Stimulated activated CD4-positive, alpha-beta T cell treated with anti-CD3 and anti-CD28 coated beads, Interleukin-15, amount 100 ng/mL, for 48 hours (primary cell): ENCODE results near the gene DDX42.
"Not testable (repeated sequence)": the region's sequence is repeated elsewhere in the genome, so short reads cannot be mapped to it uniquely, and the experiment has no call there.

Experiments
- DNase-seq, 2 donors: peaks; one replicate each; pipeline ENCODE4 v3.0.0-alpha.2; 2020; ENCODE audit warnings: low read depth in 2 of 2

Gene DDX42

GRCh38 chr17:63780928-63781327, 7.0 kb downstream of the DDX42 start:
- DNase-seq, result no peak

- no peak for DNase-seq
Observed at GRCh38 chr17:63783522-63783921, 9.6 kb downstream of the DDX42 start.

DNA sequence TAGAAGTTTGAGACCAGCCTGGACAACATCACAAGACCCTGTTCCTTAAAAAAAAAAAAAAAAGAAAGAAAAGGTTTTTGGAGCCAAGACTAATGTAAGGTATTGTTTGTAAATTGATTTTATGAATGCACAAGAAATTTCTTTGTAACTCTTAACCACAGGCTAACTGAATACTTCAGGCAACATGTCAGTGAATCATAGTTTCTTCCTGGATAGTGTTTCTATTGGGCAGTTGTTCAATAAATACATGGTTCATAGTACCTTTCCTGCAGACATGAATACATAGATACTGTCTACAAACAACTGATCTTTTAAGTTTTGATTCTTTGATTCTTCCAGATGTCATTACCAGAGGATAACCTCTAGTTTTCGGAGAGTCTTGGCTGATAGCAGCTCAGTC, 11.6 kb downstream of the DDX42 start:
- no peak for DNase-seq

- no peak for DNase-seq
Observed at GRCh38 chr17:63786117-63786516, 12.1 kb downstream of the DDX42 start.

GRCh38 chr17:63786971-63787711, 13.2 kb downstream of the DDX42 start:
- DNase-seq, result no peak

GRCh38 chr17:63790057-63790456, 16.1 kb downstream of the DDX42 start:
- DNase-seq, result no peak

DNA sequence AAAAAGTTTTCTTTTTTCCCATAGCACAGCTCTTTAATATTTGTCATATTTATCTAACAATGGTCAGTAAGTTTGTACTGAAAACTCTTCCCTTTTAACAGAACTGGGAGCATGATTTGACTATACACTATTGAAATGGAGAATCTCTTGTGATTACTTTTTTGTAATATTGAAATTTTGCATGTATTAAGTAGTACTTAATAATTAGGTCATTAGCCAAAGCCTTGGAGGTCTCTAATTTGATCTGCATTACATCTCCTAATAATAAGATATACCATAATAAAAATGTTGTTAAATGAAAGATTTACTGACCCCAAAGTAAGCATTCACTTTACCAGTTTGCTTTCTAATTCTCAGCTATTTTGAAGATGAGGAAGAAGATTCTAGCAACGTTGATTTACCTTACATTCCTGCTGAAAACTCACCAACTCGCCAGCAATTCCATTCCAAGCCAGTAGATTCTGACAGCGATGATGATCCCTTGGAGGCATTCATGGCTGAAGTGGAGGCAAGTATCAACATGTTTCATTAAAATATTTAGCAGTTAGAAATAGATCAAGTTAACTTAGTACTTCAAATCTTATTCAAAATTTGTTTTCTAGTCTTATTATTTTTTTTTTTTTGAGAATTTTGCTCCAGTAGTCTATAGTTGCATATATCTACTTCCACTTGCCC, 18.2 kb downstream of the DDX42 start:
- DNase-seq, result no peak

DNA sequence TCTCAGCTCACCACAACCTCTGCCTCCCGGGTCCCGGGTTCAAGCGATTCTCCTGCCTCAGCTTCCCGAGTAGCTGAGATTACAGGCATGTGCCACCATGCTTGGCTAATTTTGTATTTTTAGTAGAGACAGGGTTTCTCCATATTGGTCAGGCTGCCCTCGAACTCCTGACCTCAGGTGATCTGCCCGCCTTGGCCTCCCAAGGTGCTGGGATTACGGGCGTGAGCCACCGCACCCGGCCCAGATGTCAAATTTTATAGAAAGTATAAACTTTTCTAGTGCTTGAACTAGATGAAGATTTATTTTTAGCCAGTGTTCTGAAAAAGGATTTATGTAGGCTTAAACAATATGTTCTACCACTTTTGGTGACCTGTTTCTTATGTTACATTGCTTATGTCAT, 22.4 kb downstream of the DDX42 start:
- DNase-seq, result not testable (repeated sequence)

DNA sequence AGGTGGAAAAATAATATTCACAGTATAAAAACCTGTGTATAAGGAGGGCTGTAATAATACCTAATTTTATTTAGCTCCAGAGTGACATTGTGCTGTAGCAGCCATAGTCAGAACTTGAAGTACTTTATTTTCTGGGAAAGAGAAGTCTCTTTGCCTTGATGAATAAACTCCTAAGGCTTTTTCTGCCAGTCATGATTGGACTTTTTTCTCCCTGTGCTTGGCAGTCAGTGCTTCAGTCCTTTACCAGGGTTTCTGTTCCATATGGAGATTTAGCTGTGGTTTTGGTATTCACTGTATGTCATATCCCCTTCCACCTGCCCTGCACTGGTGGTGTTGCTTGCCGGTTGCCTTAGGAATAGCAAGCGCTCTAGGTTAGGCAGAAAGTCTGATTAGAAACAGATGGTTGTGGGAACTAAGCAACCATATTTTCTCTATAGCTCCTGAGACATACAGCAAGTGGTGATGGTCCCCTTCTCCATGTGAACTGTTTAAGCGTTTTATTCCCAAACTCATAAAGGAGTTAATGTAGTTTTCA, 24.7 kb downstream of the DDX42 start:
- DNase-seq, result no peak

DNA sequence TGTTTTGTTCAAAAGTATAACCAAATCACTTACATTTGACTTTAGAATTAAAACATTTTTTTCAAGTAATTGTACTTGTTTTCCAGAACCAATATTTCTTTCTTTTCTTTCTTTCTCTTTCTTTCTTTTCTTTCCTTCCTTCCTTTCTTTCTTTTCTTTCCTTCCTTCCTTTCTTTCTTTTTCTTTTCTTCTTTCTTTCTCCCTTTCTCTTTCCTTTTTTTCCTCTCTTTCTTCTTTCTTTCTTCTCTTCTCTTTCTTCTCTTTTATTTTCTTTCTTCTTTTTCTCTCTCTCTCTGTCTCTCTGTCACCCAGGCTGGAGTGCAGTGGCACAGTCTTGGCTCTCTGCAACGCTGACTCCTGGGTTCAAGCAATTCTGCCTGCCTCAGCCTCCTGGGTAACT, 26.8 kb downstream of the DDX42 start:
- DNase-seq, result no peak

- DNase-seq, result no peak
Observed at GRCh38 chr17:63804328-63804727, 30.4 kb downstream of the DDX42 start.

- DNase-seq, result no peak
Observed at GRCh38 chr17:63805591-63805990, 31.6 kb downstream of the DDX42 start.

- DNase-seq, result no peak
Observed at GRCh38 chr17:63809970-63810369, 36.0 kb downstream of the DDX42 start.

- DNase-seq, result no peak
Observed at GRCh38 chr17:63816123-63816522, 42.2 kb downstream of the DDX42 start.

DNA sequence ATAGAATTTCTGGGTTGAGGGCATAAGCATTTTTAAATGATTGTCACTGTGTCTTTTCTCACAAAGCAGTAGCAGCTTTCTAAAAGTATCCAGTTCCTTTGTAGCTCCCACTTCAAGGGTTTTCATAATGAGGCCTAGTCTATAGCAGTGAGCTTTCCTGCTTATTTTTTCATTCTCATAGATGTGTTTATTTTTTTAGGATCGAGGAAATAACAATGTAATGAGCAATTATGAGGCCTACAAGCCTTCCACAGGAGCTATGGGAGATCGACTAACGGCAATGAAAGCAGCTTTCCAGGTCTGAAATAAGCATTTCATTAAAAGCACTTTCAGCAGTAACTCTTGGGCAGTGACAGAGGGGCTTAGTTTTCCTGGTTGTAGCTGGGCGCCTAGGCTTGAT, 42.7 kb downstream of the DDX42 start:
- no peak for DNase-seq

- DNase-seq, result no peak
Observed at GRCh38 chr17:63817736-63818385, 43.9 kb downstream of the DDX42 start.

DNA sequence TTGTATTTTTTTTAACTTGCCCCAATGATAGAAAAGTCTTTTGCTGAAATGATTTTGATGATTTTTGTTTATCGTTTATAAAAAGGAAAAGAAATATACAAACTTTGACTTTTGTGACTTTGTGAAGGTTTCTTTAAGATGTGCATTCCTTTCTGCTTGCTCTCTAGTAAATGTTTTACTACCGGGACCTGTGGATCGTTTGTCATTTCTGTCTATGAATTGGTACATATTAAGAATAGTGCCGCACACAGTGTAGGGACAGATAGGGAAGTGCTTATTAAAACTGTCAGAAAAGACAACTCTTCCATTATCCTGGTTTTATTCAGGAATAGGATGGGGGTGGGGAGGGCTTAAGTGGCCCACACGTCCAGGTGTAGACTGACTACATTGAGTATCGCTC, 45.2 kb downstream of the DDX42 start:
- DNase-seq, result no peak

DNA sequence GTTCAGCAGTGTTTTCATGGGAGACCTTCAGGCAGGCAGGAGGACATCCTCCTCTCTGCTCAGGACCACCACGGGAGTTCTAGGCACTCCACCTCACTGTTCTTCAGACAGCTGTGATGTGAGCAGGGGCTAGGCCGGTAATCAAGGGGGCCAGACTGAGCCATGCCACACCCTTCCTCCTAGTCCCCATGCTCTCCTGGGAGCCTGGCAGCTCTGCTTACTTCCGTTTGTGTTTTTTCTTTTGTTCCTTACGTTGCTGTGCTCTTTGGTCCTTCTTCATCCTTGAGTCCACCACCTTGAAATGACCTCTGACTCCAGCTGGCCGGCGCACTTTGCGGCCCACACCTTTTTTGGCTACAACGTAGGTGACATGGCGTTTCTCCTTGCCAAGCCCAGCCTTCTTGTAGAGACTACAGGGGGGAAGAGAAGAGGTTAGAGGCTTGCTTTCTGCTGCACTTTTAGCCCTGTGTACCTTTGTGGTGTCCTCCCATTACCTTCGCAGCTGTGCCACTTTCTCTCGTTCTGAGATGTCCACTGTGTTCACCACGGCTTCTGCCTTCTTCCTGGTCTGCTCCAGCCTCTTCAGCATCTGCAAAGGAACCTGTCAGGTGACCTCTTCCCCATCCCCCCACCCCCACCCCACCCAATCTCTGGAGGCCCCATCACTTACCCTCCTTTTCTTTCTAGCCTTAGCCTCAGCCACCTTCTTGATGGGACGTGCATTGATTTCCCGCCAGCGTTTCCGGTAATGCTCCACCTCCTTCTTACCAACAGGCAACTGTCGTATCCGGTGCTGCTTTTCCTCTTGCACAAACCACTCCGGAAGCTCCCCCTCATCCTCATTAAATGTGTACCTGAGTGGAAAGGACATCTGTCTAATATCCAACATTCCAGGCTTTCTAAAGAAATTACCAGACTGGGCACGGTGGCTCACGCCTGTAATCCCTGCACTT, 45.9 kb downstream of the DDX42 start:
- no peak for DNase-seq

GRCh38 chr17:63820963-63821561, 47.1 kb downstream of the DDX42 start:
- DNase-seq, result no peak

DNA sequence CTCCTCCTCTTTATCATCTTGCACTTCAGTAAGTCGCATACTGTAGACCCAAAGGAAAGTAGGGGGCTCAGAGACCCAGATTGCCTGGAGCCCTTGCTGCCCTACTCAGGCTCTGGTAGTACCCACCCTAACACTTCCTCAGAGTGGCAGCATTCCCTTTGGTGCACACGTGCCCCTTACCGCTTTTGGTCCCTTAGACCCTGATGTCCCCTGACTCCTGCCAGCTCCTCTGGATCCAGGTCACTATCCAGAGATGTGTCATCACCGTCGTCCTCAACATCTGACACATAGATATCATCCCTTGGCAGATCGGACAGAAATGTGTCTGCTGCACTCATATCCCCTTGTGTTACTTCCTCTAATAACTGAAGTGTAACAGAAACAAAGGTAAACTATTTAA, 47.8 kb downstream of the DDX42 start:
- DNase-seq, result no peak

DNA sequence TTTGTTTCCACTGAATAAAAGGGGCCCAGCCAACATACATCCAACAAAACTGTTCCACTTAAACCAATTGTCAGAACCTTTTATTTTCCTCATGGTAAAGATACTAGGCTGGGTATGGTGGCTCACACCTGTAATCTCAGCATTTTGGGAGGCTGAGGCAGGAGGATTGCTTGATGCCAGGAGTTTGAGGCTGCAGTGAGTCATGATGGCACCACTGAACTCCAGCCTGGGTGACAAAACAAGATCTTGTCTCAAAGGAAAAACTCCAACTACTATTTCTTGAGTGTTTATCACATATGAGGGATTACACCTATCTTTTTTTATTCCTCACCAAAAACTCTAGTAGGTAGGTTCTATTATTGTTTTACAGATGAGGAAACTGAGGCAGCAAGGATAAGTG, 48.6 kb downstream of the DDX42 start:
- no peak for DNase-seq
